GM21619 (cell line): Measurements from ENCODE around the gene ARMC12.
"Not testable (repeated sequence)": the region's sequence is repeated elsewhere in the genome, so short reads cannot be mapped to it uniquely, and the experiment has no call there.

ENCODE experiments used
- ATAC-seq: cut with Tn5 transposase; IDR thresholded peaks from one replicate; pipeline ENCODE4 v1.9.1; 2021; ENCODE audit not compliant: unreplicated experiment

ARMC12 gene, protein sequence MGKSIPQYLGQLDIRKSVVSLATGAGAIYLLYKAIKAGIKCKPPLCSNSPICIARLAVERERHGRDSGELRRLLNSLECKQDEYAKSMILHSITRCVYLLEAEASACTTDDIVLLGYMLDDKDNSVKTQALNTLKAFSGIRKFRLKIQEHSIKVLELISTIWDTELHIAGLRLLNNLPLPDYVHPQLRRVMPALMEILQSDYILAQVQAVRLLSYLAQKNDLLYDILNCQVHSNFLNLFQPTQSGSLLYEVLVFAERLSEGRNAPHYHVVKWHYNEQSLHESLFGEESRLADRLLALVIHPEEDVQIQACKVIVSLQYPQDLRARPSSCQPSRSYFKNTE

DNA sequence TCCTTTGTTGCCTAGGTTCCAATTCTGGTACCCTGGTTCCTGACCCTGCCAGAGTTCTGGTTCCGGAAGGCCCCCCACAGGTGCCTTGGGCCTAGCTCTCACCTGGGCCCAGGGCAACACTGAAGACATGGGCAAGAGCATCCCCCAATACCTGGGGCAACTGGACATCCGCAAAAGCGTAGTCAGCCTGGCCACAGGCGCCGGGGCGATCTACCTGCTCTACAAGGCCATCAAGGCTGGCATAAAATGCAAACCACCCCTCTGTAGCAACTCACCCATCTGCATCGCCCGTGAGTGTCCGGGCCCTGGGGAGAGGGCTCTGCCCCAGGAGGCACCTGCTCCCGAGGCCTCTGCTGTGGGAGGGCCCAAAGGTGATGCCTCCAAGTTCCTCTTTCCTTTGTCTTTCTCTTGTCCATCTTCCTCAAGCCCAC is at the start of gene ARMC12:
Gene ARMC12, plus strand, starts transcription at position 51 of the 431 bp plus-strand sequence. Its CDS starts 77 bp downstream, at position 128.
- no peak for ATAC-seq

DNA sequence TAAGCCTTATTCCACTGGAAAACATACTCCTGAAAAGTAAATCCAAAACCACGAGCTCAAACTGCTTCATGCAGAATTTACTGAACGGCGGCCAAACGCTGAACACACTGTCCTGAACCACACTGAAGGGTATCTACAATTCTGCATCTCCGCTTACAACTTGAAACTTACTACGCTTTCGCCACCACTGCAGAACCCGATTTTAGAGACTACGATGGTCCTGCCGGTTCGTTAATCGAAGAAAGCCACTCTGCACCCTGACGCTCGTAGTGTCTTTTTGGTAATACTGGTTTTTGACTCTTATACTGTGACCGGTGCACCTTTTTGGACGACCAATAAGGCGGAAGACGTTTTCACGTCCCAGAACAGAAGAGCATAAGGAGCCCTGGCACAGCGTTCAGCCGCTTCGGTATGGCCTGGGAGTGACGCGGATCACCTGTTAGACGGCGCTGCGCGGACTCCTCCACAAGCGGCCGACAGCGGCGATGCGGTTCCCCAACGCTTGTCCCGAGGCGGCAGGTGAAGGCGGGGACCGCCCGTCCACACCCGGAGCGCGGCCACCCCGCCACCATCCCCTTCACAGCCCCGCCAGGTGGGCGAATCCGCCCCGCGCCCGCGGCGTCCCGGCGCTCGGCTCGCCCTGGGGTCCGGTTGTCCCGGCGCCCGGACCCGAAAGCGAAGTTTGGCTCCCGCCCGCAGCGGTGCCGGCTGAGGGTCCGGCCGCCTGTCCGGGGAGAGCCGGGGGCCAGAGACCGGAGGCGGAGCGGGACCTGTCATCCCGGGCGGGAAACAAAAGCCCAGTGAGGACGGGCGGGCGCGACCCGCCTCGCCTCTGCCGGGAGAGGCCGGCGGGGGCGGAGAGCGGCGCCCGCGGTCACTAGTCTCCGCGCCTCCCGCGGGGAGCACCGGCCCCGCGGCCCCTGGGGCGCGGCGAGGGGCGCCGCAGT is 48.9 kb upstream of the ARMC12 start:
- peak; percentile 47 for ATAC-seq

GRCh38 chr6:35688605-35689322 is 48.1 kb upstream of the ARMC12 start, which contains the start of gene FKBP5:
Gene FKBP5 (minus strand): TSS chr6:35688915. CDS start chr6:35642824, 46,091 bp downstream.
- ATAC-seq, result peak; percentile 75

GRCh38 chr6:35690006-35690405 is 46.8 kb upstream of the ARMC12 start:
- ATAC-seq, result not testable (repeated sequence)

GRCh38 chr6:35690484-35690883 is 46.3 kb upstream of the ARMC12 start:
- no peak for ATAC-seq

GRCh38 chr6:35691027-35691824 is 45.6 kb upstream of the ARMC12 start:
- no peak for ATAC-seq

- ATAC-seq, result no peak
These were observed 42.4 kb upstream of the ARMC12 start for GRCh38 chr6:35694462-35694861.

GRCh38 chr6:35698430-35698829 is 38.4 kb upstream of the ARMC12 start:
- ATAC-seq, result not testable (repeated sequence)

DNA sequence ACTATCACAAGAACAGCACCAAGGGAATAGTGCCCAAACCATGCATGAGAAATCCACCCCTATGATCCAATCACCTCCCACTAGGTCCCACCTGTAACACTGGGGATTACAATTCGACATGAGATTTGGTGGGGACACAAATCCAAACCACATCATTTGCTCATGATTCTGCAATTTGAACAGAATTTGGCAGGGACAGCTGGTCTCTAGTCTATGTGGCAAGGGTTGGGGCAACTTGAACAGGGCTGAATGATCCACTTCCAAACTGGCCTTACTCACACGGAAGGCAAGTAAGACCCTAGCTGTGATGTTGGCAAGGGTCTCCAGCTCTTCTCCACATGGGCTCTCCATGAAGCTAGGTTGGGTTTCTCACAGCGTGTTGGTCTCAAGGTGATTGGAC is 38.0 kb upstream of the ARMC12 start:
- no peak for ATAC-seq

DNA sequence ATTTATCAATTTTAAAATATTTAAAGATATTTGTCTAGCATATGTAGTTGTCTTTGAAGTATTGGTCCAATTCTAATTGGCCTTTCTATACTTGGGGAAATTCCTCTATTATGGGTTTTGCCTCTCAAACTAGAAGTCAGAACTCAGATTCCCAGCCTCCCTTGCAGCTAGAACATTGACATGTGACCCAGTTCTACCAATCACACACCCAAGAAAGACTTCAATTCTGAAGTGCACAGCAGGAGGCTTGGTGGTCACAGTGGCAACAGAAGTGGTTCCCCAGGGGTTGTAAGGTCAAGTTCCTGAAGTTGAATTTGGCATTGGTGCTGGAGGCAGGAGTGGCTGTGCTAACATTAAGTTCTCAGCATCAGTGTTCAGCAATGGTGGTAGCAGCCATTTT is 33.3 kb upstream of the ARMC12 start:
- ATAC-seq, result no peak

DNA sequence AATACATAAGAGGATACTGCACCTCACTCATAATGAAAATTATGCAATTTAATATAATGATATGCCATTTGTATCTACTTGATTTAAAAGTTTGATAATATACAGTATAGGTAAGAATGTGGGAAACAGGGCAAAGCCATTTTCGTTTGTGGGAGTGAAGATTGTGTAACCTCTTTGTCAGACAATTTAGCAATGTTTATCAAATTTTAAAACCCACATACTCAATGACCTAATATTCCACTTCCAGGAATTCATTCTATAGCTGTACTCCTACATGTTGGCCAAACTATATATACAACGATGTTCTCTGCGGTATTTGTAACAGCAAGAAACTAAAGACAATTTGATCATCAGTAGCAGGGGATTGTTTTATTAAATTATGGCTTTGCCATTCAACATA is 30.4 kb upstream of the ARMC12 start:
- no peak for ATAC-seq

- ATAC-seq, result no peak
These were observed 29.0 kb upstream of the ARMC12 start for GRCh38 chr6:35707714-35708407.

DNA sequence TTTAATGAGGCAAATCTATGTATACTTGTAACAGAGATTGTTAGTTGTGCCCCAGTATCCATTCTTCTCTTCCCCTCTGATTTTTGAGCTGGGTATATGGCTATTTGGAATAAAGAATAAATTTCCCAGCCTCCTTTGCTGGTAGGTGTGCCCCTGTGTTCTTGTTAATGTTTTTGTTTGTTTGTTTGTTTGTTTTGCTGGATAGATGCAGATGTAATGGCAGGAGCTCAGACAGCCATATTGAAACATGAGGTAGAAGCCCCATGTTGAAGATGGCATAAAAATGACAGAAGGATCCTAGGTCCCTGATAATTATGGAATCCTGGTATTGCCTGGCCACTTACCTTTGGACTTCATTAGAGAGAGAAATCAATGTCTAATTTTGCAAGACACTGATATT is 28.2 kb upstream of the ARMC12 start:
- no peak for ATAC-seq

- ATAC-seq, result no peak
These were observed 26.5 kb upstream of the ARMC12 start for GRCh38 chr6:35710241-35710847.

DNA sequence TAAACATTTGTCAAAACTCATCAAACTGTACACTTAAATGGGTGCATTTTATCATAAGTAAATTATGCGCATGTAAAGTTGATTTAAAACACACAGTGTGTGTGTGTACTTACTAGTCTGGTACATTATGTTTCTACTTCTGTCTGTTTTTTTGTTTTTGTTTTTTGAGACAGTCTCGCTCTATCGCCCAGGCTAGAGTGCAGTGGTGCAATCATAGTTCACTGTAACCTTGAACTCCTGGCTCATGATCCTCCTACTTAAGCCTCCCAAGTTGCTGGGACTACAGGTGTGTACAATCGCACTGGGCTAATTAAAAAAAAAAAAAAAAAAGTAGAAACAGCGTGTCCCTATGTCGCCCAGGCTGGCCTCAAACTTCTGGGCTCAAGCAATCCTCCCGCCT is 25.1 kb upstream of the ARMC12 start:
- no peak for ATAC-seq

DNA sequence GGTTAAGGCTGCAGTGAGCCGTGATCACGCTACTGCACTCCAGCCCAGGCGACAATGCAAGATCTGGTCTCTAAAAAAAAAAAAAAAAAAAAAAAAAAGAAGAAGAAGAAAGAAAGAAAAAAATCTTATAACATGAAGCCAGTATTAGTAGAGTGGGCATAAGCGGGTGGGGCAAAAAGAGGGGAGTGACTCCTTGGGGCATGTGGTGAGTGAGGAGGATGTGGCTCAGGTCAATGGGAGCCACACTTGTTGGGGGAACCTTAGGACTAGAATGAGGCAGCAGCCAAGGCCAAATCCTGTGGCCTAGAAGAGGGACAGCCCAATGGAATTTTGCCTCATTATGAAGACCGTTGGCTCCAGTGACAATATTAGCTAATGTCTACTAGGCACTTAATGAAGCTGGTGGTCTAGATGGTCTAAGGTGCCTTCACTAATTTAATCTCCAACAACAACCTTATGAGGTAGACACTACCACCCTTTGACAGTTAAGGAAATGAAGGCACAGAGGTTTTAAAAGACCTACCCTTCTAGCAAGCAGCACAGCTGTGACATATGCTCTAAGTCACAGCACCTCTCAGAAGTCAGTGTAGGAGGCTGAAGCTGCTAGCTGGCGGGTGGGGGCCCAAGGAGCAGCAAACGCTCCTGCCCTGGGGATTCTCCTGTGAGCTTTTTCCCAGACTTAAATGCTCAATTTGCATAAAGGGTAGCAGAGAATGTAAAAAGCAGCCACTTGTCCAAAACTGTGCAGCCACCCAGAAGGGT is 23.6 kb upstream of the ARMC12 start:
- ATAC-seq, result no peak

GRCh38 chr6:35716798-35717197 is 20.0 kb upstream of the ARMC12 start:
- ATAC-seq, result no peak
